Fibroblast of lung (primary cell): ENCODE results near the gene ZKSCAN4. TPM values are rescaled to one million over a fixed set of nuclear protein-coding genes. Genes with fewer than 3 reads are reported as not detected.

Experiments used
- DNase-seq, 2 donors: peaks; one replicate each; pipeline versions ENCODE4 v3.0.0 to v3.0.0-alpha.2; 2010; ENCODE audit warnings: low read depth in 2 of 2
- H2AFZ ChIP-seq: 2 replicates; pipeline ENCODE4 v1.5.1; 2012; ENCODE audit warnings: low read length, control low read depth, inconsistent platforms
- H3K27ac ChIP-seq: 2 replicates; pipeline ENCODE4 v1.5.1; 2011; ENCODE audit warnings: low read length, control low read depth; ENCODE audit not compliant: insufficient read depth
- H3K27me3 ChIP-seq: 2 replicates; pipeline ENCODE4 v1.5.1; 2011; ENCODE audit warnings: mild to moderate bottlenecking, low read length; ENCODE audit not compliant: control insufficient read depth, insufficient read depth
- H3K36me3 ChIP-seq: 2 replicates; pipeline ENCODE4 v1.5.1; 2011; ENCODE audit warnings: low read length; ENCODE audit not compliant: control insufficient read depth, insufficient read depth
- H3K4me1 ChIP-seq: 2 replicates; pipeline ENCODE4 v1.5.1; 2011; ENCODE audit warnings: low read length; ENCODE audit not compliant: control insufficient read depth, insufficient read depth; ENCODE audit errors: extremely low read depth
- H3K4me2 ChIP-seq: 2 replicates; pipeline ENCODE4 v1.5.1; 2011; ENCODE audit warnings: low read length, control low read depth; ENCODE audit not compliant: insufficient read depth; ENCODE audit errors: extremely low read depth
- H3K4me3 ChIP-seq, 4 experiments: fragments of 200-600 bp in 1 of 4; sonication (generic) in 1 of 4; replicated peaks in 1 of 4; 2 replicates each; pipeline ENCODE4 v1.5.1; 2011 to 2016; ENCODE audit warnings: low read length in 4 of 4, low read depth in 3 of 4, mild to moderate bottlenecking in 3 of 4, control low read depth in 2 of 4, inconsistent platforms in 1 of 4, mixed read lengths in 1 of 4; ENCODE audit not compliant: insufficient read depth in 1 of 4; ENCODE audit errors: control extremely low read depth in 1 of 4
- H3K79me2 ChIP-seq: 2 replicates; pipeline ENCODE4 v1.5.1; 2012; ENCODE audit warnings: mild to moderate bottlenecking, low read length, inconsistent platforms; ENCODE audit not compliant: control insufficient read depth, insufficient read depth
- H3K9ac ChIP-seq: 2 replicates; pipeline ENCODE4 v1.5.1; 2011; ENCODE audit warnings: mild to moderate bottlenecking, low read length, control low read depth; ENCODE audit not compliant: insufficient read depth
- H3K9me3 ChIP-seq: 2 replicates; pipeline ENCODE4 v1.5.1; 2012; ENCODE audit warnings: low read depth, low read length; ENCODE audit not compliant: control insufficient read depth, insufficient read depth
- H4K20me1 ChIP-seq: 2 replicates; pipeline ENCODE4 v1.5.1; 2011; ENCODE audit warnings: low read length; ENCODE audit not compliant: control insufficient read depth, insufficient read depth; ENCODE audit errors: extremely low read depth
- CTCF ChIP-seq, 2 donors: IDR thresholded peaks in 1 of 2; conservative IDR thresholded peaks in 1 of 2; 1 replicate in 1 of 2; 2 replicates in 1 of 2; pipeline ENCODE4 v1.5.1; 2011 to 2012; ENCODE audit warnings: low read length in 2 of 2, control low read depth in 1 of 2, inconsistent platforms in 1 of 2, low read depth in 1 of 2, mild to moderate bottlenecking in 1 of 2
- EZH2 ChIP-seq: IDR thresholded peaks from 2 replicates; pipeline ENCODE4 v1.5.1; 2012; ENCODE audit warnings: low read length, control low read depth, mild to moderate bottlenecking; ENCODE audit errors: missing control alignments
- polyA plus RNA-seq, 2 donors: library from polyadenylated mRNA; depleted of rRNA in 1 of 2; stranded (reverse) in 1 of 2; unstranded in 1 of 2; fragments of >200 nt; gene quantifications; 2 replicates each; pipeline ENCODE4 v1.2.1, GENCODE V29; 2011 to 2012; ENCODE audit warnings: missing spikeins in 1 of 2
- total RNA-seq: library from RNA; depleted of rRNA; stranded (reverse); fragments of >200 nt; gene quantifications from 2 replicates; pipeline ENCODE4 v1.2.1, GENCODE V29; 2014

The ZKSCAN4 gene
- total and polyA plus RNA-seq, 2 donors (not counting 1 experiment from before 2014, with no cell fraction given), result 4.4 to 7.3 TPM

- H3K27me3 ChIP-seq, result no peaks in the 10 kb centered on the region
- peak overlapping the region; percentile 61 to 95 (median 66) for H3K4me3 ChIP-seq
- H3K36me3 ChIP-seq, result no peaks in the 10 kb centered on the region
- peak overlapping the region; percentile 79 for H3K4me2 ChIP-seq
- peak overlapping the region; percentile 28 for H3K9ac ChIP-seq
- peak overlapping the region; percentile 44 for H3K27ac ChIP-seq
- H3K4me1 ChIP-seq, result no peaks in the 10 kb centered on the region
- peak overlapping the region; percentile 79 for H2AFZ ChIP-seq
- no peaks in the 10 kb centered on the region for H3K9me3 ChIP-seq
- no peak for DNase-seq
- no peak for TF ChIP-seq CTCF (conservative IDR thresholded peaks at IDR 0.05 in 1 of 2, IDR thresholded peaks at IDR 0.05 in 1 of 2; ENCODE audit: low read depth in 1 of 2, low read length in 2 of 2)
- TF ChIP-seq EZH2, result no peak
- H4K20me1 ChIP-seq, result no peaks in the 10 kb centered on the region
- H3K79me2 ChIP-seq, result peaks cover 17% of the 10 kb centered on the region
Measured at GRCh38 chr6:28266563-28266961, 14.5 kb upstream of the ZKSCAN4 start.

- H2AFZ ChIP-seq, result no peak overlapping the region
- no peaks in the 10 kb centered on the region for H3K36me3 ChIP-seq
- H3K9me3 ChIP-seq, result no peaks in the 10 kb centered on the region
- H4K20me1 ChIP-seq, result no peaks in the 10 kb centered on the region
- H3K4me3 ChIP-seq, result no peak overlapping the region
- H3K27ac ChIP-seq, result no peak overlapping the region
- peaks cover 13% of the 10 kb centered on the region for H3K79me2 ChIP-seq
- H3K4me2 ChIP-seq, result no peak overlapping the region
- H3K27me3 ChIP-seq, result no peaks in the 10 kb centered on the region
- no peak overlapping the region for H3K9ac ChIP-seq
- no peak for DNase-seq
- TF ChIP-seq CTCF (conservative IDR thresholded peaks at IDR 0.05 in 1 of 2, IDR thresholded peaks at IDR 0.05 in 1 of 2; ENCODE audit: low read depth in 1 of 2, low read length in 2 of 2), result no peak
- H3K4me1 ChIP-seq, result no peaks in the 10 kb centered on the region
Measured at GRCh38 chr6:28264834-28265401, 12.8 kb upstream of the ZKSCAN4 start.

GRCh38 chr6:28263922-28264321, 11.9 kb upstream of the ZKSCAN4 start:
- no peaks in the 10 kb centered on the region for H3K27me3 ChIP-seq
- no peak overlapping the region for H3K4me2 ChIP-seq
- H3K9ac ChIP-seq, result no peak overlapping the region
- H2AFZ ChIP-seq, result no peak overlapping the region
- TF ChIP-seq EZH2 (no peak), CTCF (conservative IDR thresholded peaks at IDR 0.05 in 1 of 2, IDR thresholded peaks at IDR 0.05 in 1 of 2; ENCODE audit: low read depth in 1 of 2, low read length in 2 of 2) (no peak)
- H3K36me3 ChIP-seq, result no peaks in the 10 kb centered on the region
- DNase-seq, result peak in 1 of 2 donors; percentile 60
- H4K20me1 ChIP-seq, result no peaks in the 10 kb centered on the region
- no peaks in the 10 kb centered on the region for H3K4me1 ChIP-seq
- no peak overlapping the region for H3K4me3 ChIP-seq
- H3K27ac ChIP-seq, result no peak overlapping the region
- peaks cover 13% of the 10 kb centered on the region for H3K79me2 ChIP-seq
- H3K9me3 ChIP-seq, result no peaks in the 10 kb centered on the region
